Transverse colon (tissue), 4 donors: ENCODE measurements around the gene MPRIP. TPM values are rescaled to one million over a fixed set of nuclear protein-coding genes. Genes with fewer than 3 reads are reported as not detected.

Experiments used
- DNase-seq: peaks from one replicate; pipeline ENCODE4 v3.0.0-alpha.2; 2019
- H3K27ac ChIP-seq, 4 donors: fragments of 200-600 bp; sonication (generic); 2 replicates each; pipeline ENCODE4 v1.5.1; 2016 to 2018; ENCODE audit warnings: inconsistent platforms in 4 of 4
- H3K27me3 ChIP-seq: fragments of 200-600 bp; sonication (generic); 2 replicates; pipeline ENCODE4 v1.5.1; 2017; ENCODE audit warnings: inconsistent platforms
- H3K36me3 ChIP-seq, 4 donors: fragments of 200-600 bp; sonication (generic); 2 replicates each; pipeline ENCODE4 v1.5.1; 2017 to 2019; ENCODE audit warnings: inconsistent platforms in 4 of 4
- H3K4me1 ChIP-seq, 4 donors: fragments of 200-600 bp; sonication (generic); 2 replicates each; pipeline ENCODE4 v1.5.1; 2017 to 2020; ENCODE audit warnings: inconsistent platforms in 4 of 4
- H3K4me3 ChIP-seq, 4 donors: fragments of 200-600 bp; sonication (generic); 1 replicate in 1 of 4; 2 replicates in 3 of 4; pipeline versions ENCODE4 v1.5.1 to v1.6.1; 2017 to 2019; ENCODE audit warnings: inconsistent platforms in 4 of 4
- H3K9me3 ChIP-seq, 2 donors: fragments of 200-600 bp; sonication (generic); 2 replicates each; pipeline ENCODE4 v1.5.1; 2017 to 2019; ENCODE audit warnings: inconsistent platforms in 2 of 2
- CTCF ChIP-seq, 5 experiments: fragments of 200-600 bp in 3 of 5; fragments of 450-650 bp in 2 of 5; sonication (generic) in 3 of 5; IDR thresholded peaks; 1 replicate in 2 of 5; 2 replicates in 3 of 5; pipeline ENCODE4 v1.5.1; 2016 to 2017; ENCODE audit warnings: antibody characterized with exemption in 5 of 5, inconsistent platforms in 3 of 5, mild to moderate bottlenecking in 2 of 5, moderate library complexity in 1 of 5
- EP300 ChIP-seq: sonication (generic); formaldehyde crosslinking; IDR thresholded peaks from one replicate; pipeline ENCODE4 v1.6.1; 2017; ENCODE audit warnings: antibody characterized with exemption, low read depth
- POLR2A ChIP-seq: fragments of 450-650 bp; IDR thresholded peaks from one replicate; pipeline ENCODE4 v1.6.1; 2016; ENCODE audit warnings: antibody characterized with exemption, mild to moderate bottlenecking, moderate library complexity
- POLR2AphosphoS5 ChIP-seq, 3 donors: sonication (generic); formaldehyde crosslinking; IDR thresholded peaks; one replicate each; pipeline ENCODE4 v1.6.1; 2016; ENCODE audit warnings: antibody characterized with exemption in 3 of 3
- WGBS, 2 donors: methylation state at CpG; one replicate each; pipeline ENCODE4 v1.1.5; 2018; ENCODE audit warnings: low coverage in 1 of 2; 5-methylcytosine and 5-hydroxymethylcytosine counted together
- in situ Hi-C, 4 donors: fragments of 200-750 bp; cut with MboI; loops; one replicate each; pipeline versions ENCODE4 v1.15.0 to v1.15.1; 2017; ENCODE audit warnings: low sequenced_read_pairs in 3 of 4, low pct_ligation_motif_present in 1 of 4, low pct_unique_long_range_greater_than_20kb in 1 of 4
- intact Hi-C: fragments of 100-400 bp; cut with DNase I; formaldehyde crosslinking; loops from one replicate; pipeline ENCODE4 v1.15.1; 2023; ENCODE audit warnings: low total_unique reads
- total RNA-seq, 4 donors: library from RNA; depleted of rRNA; stranded (reverse); fragments of >200 nt; gene quantifications; one replicate each; pipeline ENCODE4 v1.1.0, GENCODE V29; 2016

The MPRIP gene
- total RNA-seq, 4 donors from 2014 or later: 124 to 368 (median 158) TPM

- DNase-seq: no peak
- Histone ChIP-seq H3K4me1 (no peaks in the 10 kb centered on the region), H3K36me3 (peaks cover 0 to 96% (median 38%) of the 10 kb centered on the region in 4 donors), H3K9me3 (no peaks in the 10 kb centered on the region), H3K27me3 (no peaks in the 10 kb centered on the region), H3K4me3 (no peak overlapping the region), H3K27ac (no peak overlapping the region)
- WGBS, 2 donors: 93% methylated on average over 5 to 9 of the region's 16 CpGs
- intact Hi-C loops: no loop called here
- in situ Hi-C loops: no loop called here
- TF ChIP-seq POLR2AphosphoS5 (IDR thresholded peaks at IDR 0.05): no peak
- no peak for TF ChIP-seq EP300
- TF ChIP-seq CTCF (IDR thresholded peaks at IDR 0.05): no peak
- no peak for TF ChIP-seq POLR2A
These were observed 184.4 kb downstream of the MPRIP start for GRCh38 chr17:17226451-17227265.

DNA sequence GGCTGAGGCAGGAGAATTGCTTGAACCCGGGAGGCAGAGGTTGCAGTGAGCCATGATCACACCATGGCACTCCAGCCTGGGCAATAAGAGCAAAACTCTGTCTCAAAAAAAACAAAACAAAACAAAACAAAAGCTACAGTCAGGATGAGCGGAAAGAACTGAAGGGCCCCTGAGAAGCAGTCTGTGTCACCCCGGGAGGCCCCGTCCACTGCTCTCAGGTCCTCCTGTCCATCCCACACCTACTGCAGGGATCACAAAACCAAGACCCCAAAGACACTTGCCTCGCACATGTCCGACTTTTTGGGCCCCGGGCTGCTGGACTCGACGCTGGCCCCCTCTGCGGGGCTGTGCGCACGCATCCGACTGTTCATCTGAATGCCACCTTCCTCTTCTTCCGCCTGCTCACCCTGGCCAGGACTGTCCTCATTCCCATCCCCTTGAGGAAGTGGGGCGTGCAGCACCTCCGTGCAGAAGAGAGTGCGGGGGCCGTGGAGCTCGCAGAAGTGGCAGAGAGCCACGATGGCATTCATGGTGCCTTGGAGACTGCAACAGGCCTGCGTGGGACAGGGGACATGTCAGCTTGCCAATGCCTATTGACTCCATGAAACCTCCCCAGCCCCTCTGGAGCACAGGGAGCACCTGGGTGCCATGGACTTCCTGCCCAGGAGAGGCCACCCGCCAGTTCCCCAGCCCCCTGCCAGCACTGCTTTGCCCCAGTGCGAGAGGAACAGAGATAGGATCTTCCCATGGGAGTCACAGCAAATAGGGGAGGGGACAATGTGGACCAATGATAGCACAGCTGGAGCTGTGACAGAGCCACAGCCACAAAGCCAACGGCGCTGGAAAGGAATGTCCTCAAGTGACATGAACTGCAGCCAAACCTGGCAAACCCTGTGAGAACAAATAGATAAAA lies 185.6 kb downstream of the MPRIP start:
- Histone ChIP-seq H3K27ac (no peak overlapping the region), H3K27me3 (no peaks in the 10 kb centered on the region), H3K4me1 (peaks cover 0 to 11% (median 0%) of the 10 kb centered on the region in 4 donors), H3K36me3 (peaks cover 0 to 86% (median 42%) of the 10 kb centered on the region in 4 donors), H3K4me3 (no peak overlapping the region), H3K9me3 (no peaks in the 10 kb centered on the region)
- WGBS, 2 donors: 94% methylated on average over 25 of the region's 25 CpGs; no CpG with 5 or more reads in 1 of the 2 donors
- DNase-seq: no peak
- intact Hi-C loops (no loop called here), in situ Hi-C loops (no loop called here)
- TF ChIP-seq EP300 (no peak), POLR2A (no peak), CTCF (IDR thresholded peaks at IDR 0.05) (no peak), POLR2AphosphoS5 (IDR thresholded peaks at IDR 0.05) (no peak)

DNA sequence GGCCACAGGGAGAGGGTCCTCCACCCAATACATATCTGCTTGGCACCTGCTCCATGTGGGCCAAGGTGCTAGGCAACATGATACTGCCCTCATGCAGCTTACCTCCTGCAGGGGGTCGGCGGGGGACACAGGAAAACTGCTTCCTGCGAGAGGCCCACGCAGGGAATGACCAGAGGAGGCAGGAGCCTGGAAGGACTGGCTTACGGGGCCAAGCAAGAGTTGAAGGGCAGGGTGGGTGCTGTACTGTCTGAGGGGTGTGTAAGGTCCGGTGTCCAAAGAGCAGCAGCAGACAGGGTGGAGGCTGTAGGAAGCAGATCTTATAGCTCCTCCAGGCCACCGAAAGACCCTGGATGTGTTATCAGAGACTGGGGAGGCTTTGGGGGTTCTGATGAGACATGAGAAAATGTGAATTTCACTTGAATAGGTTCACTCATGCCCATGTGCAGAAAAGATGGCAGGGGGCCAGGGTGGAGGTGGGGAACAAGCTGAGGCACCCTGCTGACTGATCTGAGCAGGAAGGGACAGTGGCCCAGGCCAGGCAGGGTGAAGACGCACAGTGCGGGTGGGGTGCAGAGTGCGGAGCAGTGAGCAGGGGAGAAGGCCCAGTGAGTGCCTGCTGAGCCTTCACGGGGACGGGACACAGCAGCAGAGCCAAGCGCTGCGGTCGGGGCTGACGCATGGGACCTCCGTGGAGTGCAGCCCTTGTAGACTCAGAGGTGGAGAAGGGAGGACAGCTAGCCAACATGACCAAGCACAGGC lies 186.4 kb downstream of the MPRIP start:
- Histone ChIP-seq H3K9me3 (no peaks in the 10 kb centered on the region), H3K4me3 (no peak overlapping the region), H3K27ac (no peak overlapping the region), H3K4me1 (peaks cover 0 to 13% (median 0%) of the 10 kb centered on the region in 4 donors), H3K27me3 (no peaks in the 10 kb centered on the region), H3K36me3 (peaks cover 0 to 78% (median 38%) of the 10 kb centered on the region in 4 donors)
- intact Hi-C loops (no loop called here), in situ Hi-C loops (no loop called here)
- TF ChIP-seq POLR2AphosphoS5 (IDR thresholded peaks at IDR 0.05) (no peak), POLR2A (no peak)
- no peak for DNase-seq
- 89 to 100% methylated on average over 2 to 17 of the region's 17 CpGs for WGBS, 2 donors

DNA sequence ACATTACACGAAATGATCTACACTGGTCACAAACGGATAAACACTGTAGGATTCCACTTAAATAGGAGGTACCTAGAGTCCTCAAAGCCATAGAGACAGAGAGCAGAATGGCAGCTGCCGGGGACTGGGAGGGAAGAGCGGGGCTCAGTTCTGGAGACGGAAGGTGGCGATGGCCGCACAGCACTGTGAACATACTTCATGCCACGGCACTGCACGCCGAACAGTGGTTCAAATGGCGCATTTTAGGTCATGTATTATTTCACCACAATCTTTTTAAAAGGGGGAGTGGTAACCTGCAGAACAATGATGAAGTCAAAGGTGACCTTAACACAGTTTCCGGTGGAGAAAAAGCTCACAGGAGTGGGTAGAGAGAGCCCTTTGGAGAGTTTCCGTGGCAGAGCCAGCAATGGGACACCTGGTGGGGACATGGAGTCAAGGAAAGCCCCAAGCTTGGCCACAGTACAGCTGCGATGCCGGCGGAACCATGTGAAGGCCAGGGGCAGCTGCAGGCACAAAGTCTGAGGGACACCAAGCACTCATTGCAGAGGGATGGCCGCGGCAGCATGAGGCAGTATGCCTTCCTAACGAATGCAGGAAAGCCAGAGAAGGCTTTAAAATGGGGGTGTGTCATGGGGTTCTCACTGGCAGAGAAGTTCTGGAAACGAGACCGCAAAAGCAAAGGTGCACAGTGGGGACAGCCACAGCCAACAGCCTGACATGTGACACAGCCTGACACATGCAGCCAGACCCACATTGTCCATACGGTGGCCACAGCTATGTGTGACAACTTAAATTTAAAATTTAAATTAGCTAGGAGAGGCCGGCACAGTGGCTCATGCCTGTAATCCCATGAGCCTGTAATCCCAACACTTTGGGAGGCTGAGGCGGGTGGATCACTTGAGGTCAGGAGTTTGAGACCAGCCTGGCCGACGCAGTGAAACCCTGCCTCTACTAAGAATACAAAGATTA lies 187.4 kb downstream of the MPRIP start:
- peaks cover 0 to 23% (median 0%) of the 10 kb centered on the region in 4 donors for H3K4me1 ChIP-seq
- 91 to 96% methylated on average over 10 to 26 of the region's 26 CpGs for WGBS, 2 donors
- H3K27ac ChIP-seq: no peak overlapping the region
- no peaks in the 10 kb centered on the region for H3K27me3 ChIP-seq
- intact Hi-C loops: loop anchor here (10.0 kb wide), 1 partner anchor 85 kb away; no protein-coding TSS in a partner anchor
- peaks cover 0 to 69% (median 34%) of the 10 kb centered on the region in 4 donors for H3K36me3 ChIP-seq
- no peak overlapping the region for H3K4me3 ChIP-seq
- TF ChIP-seq EP300: no peak
- no peak for TF ChIP-seq POLR2A
- TF ChIP-seq POLR2AphosphoS5 (IDR thresholded peaks at IDR 0.05): no peak
- TF ChIP-seq CTCF (IDR thresholded peaks at IDR 0.05): no peak
- in situ Hi-C loops: no loop called here
- H3K9me3 ChIP-seq: no peaks in the 10 kb centered on the region
- no peak for DNase-seq
